GM12891 (cell line): ENCODE data around the gene ZNF444.

ENCODE experiments used
- PAX5 ChIP-seq: IDR thresholded peaks from 2 replicates; pipeline ENCODE4 v1.6.1; 2011; ENCODE audit warnings: low read length, moderate library complexity, mild to moderate bottlenecking; ENCODE audit not compliant: insufficient read depth, severe bottlenecking
- POLR2A ChIP-seq: IDR thresholded peaks from 2 replicates; pipeline ENCODE4 v1.6.1; 2011; ENCODE audit warnings: low read depth, low read length, control low read depth
- POLR2AphosphoS5 ChIP-seq: IDR thresholded peaks from 2 replicates; pipeline ENCODE4 v1.6.1; 2011; ENCODE audit warnings: low read depth, low read length, control low read depth
- SPI1 ChIP-seq: IDR thresholded peaks from 2 replicates; pipeline ENCODE4 v1.6.1; 2011; ENCODE audit warnings: low read depth, low read length, control low read depth
- TAF1 ChIP-seq: IDR thresholded peaks from 2 replicates; pipeline ENCODE4 v1.6.1; 2011; ENCODE audit warnings: low read depth, low read length, control low read depth

DNA sequence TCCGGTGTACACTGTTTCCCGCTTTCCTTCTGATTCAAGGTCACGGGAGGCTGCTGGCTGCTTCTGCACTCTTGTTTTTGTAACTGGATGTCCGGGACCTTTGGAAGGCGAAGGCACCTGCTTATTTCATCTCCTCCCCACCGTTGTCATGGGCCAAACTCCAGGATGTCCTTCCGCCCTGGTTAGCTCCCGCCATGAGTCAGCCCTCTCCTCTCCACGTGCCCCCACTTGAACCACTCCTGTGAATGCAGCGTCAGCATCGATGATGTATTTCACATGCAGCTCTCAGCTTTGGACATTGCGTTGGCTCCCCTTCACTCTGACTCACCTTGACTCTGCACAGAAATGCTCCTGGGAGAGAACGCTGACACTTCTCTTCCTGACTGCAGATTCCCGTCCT, 29.2 kb downstream of the ZNF444 start:
- no peak for TF ChIP-seq POLR2AphosphoS5
- TF ChIP-seq POLR2A: no peak
- TF ChIP-seq TAF1: no peak
- TF ChIP-seq SPI1: no peak
- no peak for TF ChIP-seq PAX5
